ENCODE results near the gene PRSS27.
A peak's percentile ranks its signal among the peaks of the same experiment; 100 is the strongest.

Gene PRSS27

GRCh38 chr16:2752035-2752849 lies 32.2 kb upstream of the PRSS27 start, which contains the start of gene SRRM2:
SRRM2 (plus strand) TSS chr16:2752638; CDS start chr16:2756365, 3,727 bp downstream.
- peak; percentile 87 to 88 for DNase-seq (ENCODE audit: low read depth in 2 of 2, low spot score in 1 of 2)

GRCh38 chr16:2751577-2752034 lies 31.6 kb upstream of the PRSS27 start:
- DNase-seq (ENCODE audit: low read depth in 2 of 2, low spot score in 1 of 2) = no peak

- no peak for DNase-seq (ENCODE audit: low read depth in 2 of 2, low spot score in 1 of 2)
Measured at GRCh38 chr16:2749936-2750335, 29.9 kb upstream of the PRSS27 start.

- no peak for DNase-seq (ENCODE audit: low read depth in 2 of 2, low spot score in 1 of 2)
Measured at GRCh38 chr16:2749476-2749875, 29.5 kb upstream of the PRSS27 start.

- DNase-seq (ENCODE audit: low read depth in 2 of 2, low spot score in 1 of 2) = no peak
Measured at GRCh38 chr16:2748757-2749455, 28.9 kb upstream of the PRSS27 start.

- DNase-seq (ENCODE audit: low read depth in 2 of 2, low spot score in 1 of 2) = no peak
Measured at GRCh38 chr16:2745961-2746360, 25.9 kb upstream of the PRSS27 start.

- DNase-seq (ENCODE audit: low read depth in 2 of 2, low spot score in 1 of 2) = no peak
Measured at GRCh38 chr16:2745116-2745890, 25.3 kb upstream of the PRSS27 start.

- no peak for DNase-seq (ENCODE audit: low read depth in 2 of 2, low spot score in 1 of 2)
Measured at GRCh38 chr16:2744711-2745110, 24.7 kb upstream of the PRSS27 start.

- DNase-seq (ENCODE audit: low read depth in 2 of 2, low spot score in 1 of 2) = no peak
Measured at GRCh38 chr16:2743007-2743810, 23.2 kb upstream of the PRSS27 start.

- DNase-seq (ENCODE audit: low read depth in 2 of 2, low spot score in 1 of 2) = no peak
Measured at GRCh38 chr16:2742323-2743006, 22.4 kb upstream of the PRSS27 start.

GRCh38 chr16:2741168-2741567 lies 21.1 kb upstream of the PRSS27 start:
- DNase-seq (ENCODE audit: low read depth in 2 of 2, low spot score in 1 of 2) = no peak

GRCh38 chr16:2740476-2740875 lies 20.5 kb upstream of the PRSS27 start:
- DNase-seq (ENCODE audit: low read depth in 2 of 2, low spot score in 1 of 2) = no peak

- no peak for DNase-seq (ENCODE audit: low read depth in 2 of 2, low spot score in 1 of 2)
Measured at GRCh38 chr16:2739625-2740430, 19.8 kb upstream of the PRSS27 start.

GRCh38 chr16:2738615-2739014 lies 18.6 kb upstream of the PRSS27 start:
- no peak for DNase-seq (ENCODE audit: low read depth in 2 of 2, low spot score in 1 of 2)

- DNase-seq (ENCODE audit: low read depth in 2 of 2, low spot score in 1 of 2) = no peak
Measured at GRCh38 chr16:2737895-2738418, 17.9 kb upstream of the PRSS27 start.

GRCh38 chr16:2737238-2737605 lies 17.2 kb upstream of the PRSS27 start:
- DNase-seq (ENCODE audit: low read depth in 2 of 2, low spot score in 1 of 2) = no peak

GRCh38 chr16:2736476-2737237 lies 16.6 kb upstream of the PRSS27 start:
- DNase-seq (ENCODE audit: low read depth in 2 of 2, low spot score in 1 of 2) = no peak

- DNase-seq (ENCODE audit: low read depth in 2 of 2, low spot score in 1 of 2) = no peak
Measured at GRCh38 chr16:2734844-2735515, 15.0 kb upstream of the PRSS27 start.
